Osteocyte (in vitro differentiated cells): ENCODE results near the gene AKAP6. TPM values are rescaled to one million over a fixed set of nuclear protein-coding genes. Genes with fewer than 3 reads are reported as not detected.

Experiments used
- DNase-seq: peaks from one replicate; pipeline ENCODE4 v3.0.0; 2021; ENCODE audit warnings: mixed read lengths; ENCODE audit not compliant: unreplicated experiment; ENCODE audit errors: extremely low spot score
- H3K27ac Mint-ChIP-seq: one replicate; pipeline ENCODE4 v1.8.0; 2021; ENCODE audit warnings: mild to moderate bottlenecking, mixed read lengths; ENCODE audit not compliant: unreplicated experiment
- H3K27me3 Mint-ChIP-seq: one replicate; pipeline ENCODE4 v1.8.0; 2021; ENCODE audit warnings: mixed read lengths; ENCODE audit not compliant: unreplicated experiment
- H3K36me3 Mint-ChIP-seq: one replicate; pipeline ENCODE4 v1.8.0; 2021; ENCODE audit warnings: mixed read lengths; ENCODE audit not compliant: unreplicated experiment
- H3K4me1 Mint-ChIP-seq: one replicate; pipeline ENCODE4 v1.8.0; 2021; ENCODE audit warnings: mixed read lengths; ENCODE audit not compliant: unreplicated experiment
- H3K4me3 Mint-ChIP-seq: one replicate; pipeline ENCODE4 v1.8.0; 2021; ENCODE audit warnings: mild to moderate bottlenecking, moderate library complexity, mixed read lengths; ENCODE audit not compliant: unreplicated experiment
- H3K9me3 Mint-ChIP-seq: one replicate; pipeline ENCODE4 v1.8.0; 2021; ENCODE audit warnings: mixed read lengths; ENCODE audit not compliant: unreplicated experiment
- total RNA-seq: library from RNA; stranded (reverse); gene quantifications from 2 replicates; pipeline ENCODE4 v1.2.1, GENCODE V29; 2021
- TF ChIP-seq, protein P1 (sequence below): fragments of 200-600 bp; sonication (generic); IDR thresholded peaks from 2 replicates; pipeline ENCODE4 v1.5.0; 2021; ENCODE audit warnings: antibody characterized with exemption, mild to moderate bottlenecking, moderate library complexity

AKAP6 gene
- total RNA-seq, 1 donor from 2014 or later = 4.1 TPM

DNA sequence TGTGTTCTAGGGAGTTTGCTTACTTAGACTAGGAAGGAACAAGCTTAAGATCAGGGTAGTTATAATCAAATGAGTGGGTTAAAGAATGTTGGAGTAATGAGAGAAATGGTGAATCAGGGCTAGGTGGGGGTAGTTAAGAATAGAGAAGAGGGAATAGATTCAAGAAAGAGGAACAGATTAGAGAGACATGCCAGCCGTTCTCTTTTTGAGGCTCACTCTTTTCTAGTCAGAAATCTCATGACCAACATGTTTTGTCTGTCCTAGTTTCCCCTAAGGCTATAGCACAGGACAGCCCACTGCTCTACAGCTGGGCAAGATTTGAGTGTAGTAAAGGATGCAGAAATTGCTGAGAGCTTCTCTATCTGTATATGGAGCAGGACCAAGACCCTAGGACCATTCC is 258.4 kb downstream of the AKAP6 start:
- Mint-ChIP-seq H3K36me3 (no peaks in the 10 kb centered on the region), H3K27me3 (no peaks in the 10 kb centered on the region), H3K4me1 (peaks cover 10% of the 10 kb centered on the region), H3K4me3 (no peak overlapping the region), H3K9me3 (peaks cover 8% of the 10 kb centered on the region), H3K27ac (no peak overlapping the region)
- no peak for DNase-seq
- TF ChIP-seq, protein P1, sequence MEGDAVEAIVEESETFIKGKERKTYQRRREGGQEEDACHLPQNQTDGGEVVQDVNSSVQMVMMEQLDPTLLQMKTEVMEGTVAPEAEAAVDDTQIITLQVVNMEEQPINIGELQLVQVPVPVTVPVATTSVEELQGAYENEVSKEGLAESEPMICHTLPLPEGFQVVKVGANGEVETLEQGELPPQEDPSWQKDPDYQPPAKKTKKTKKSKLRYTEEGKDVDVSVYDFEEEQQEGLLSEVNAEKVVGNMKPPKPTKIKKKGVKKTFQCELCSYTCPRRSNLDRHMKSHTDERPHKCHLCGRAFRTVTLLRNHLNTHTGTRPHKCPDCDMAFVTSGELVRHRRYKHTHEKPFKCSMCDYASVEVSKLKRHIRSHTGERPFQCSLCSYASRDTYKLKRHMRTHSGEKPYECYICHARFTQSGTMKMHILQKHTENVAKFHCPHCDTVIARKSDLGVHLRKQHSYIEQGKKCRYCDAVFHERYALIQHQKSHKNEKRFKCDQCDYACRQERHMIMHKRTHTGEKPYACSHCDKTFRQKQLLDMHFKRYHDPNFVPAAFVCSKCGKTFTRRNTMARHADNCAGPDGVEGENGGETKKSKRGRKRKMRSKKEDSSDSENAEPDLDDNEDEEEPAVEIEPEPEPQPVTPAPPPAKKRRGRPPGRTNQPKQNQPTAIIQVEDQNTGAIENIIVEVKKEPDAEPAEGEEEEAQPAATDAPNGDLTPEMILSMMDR = no peak

GRCh38 chr14:32588448-32589320 is 259.6 kb downstream of the AKAP6 start:
- TF ChIP-seq, protein P1 = peak; percentile 50
- DNase-seq = no peak
- Mint-ChIP-seq H3K27me3 (no peaks in the 10 kb centered on the region), H3K36me3 (no peaks in the 10 kb centered on the region), H3K4me3 (no peak overlapping the region), H3K27ac (no peak overlapping the region), H3K4me1 (peaks cover 18% of the 10 kb centered on the region), H3K9me3 (peaks cover 8% of the 10 kb centered on the region)

DNA sequence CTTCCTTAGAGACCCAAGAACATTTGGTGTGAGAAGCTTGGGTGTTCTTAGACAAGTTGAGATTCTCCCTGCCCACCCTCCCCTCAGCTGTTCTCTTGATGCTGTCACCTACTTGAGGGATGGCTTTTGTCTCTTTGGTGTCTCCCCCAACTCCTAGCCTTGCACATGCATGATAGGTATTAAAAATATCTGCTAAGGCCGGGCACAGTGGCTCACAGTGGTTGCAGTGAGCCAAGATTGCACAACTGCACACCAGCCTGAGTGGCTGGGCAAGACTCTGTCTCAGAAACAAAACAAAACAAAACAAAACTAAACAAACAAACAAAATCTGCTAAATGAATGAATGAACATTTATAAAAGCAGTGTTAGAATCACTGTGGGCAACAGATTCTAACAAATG is 261.1 kb downstream of the AKAP6 start:
- peaks cover 8% of the 10 kb centered on the region for H3K9me3 Mint-ChIP-seq
- H3K36me3 Mint-ChIP-seq = no peaks in the 10 kb centered on the region
- no peak overlapping the region for H3K27ac Mint-ChIP-seq
- no peaks in the 10 kb centered on the region for H3K27me3 Mint-ChIP-seq
- H3K4me3 Mint-ChIP-seq = no peak overlapping the region
- no peak for DNase-seq
- peaks cover 33% of the 10 kb centered on the region for H3K4me1 Mint-ChIP-seq
- TF ChIP-seq, protein P1 = no peak

DNA sequence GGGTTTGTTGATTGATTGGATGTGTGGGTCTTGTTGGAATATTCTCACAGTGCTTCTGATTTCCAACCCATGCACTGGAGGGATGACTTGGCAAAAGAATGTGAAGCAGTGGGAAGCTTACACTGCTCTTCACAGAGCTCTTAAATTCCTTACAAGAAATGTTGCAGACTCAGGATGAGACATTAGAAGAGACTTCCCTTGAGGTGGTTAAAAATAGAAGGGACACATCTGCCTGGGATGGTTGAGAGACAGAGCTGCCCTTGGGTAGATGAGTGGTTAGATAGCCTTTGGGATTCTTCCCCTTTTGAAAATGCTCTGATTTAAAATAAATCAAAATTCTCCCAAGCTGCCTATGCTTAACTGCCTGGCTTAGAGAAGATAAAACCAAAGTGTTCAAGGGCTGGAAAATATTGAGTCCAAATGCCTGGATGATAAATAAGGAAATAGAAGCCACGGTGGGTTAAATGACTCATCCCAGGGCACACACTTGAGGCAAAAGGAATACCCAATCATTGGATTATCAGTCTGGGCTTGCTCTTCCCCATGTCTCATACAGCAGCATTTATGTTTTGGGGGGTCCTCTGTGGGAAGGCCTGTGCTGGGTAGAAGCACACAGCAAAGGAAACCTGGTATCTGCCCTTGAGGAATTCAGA is 264.3 kb downstream of the AKAP6 start:
- H3K27me3 Mint-ChIP-seq = no peaks in the 10 kb centered on the region
- peak overlapping the region; percentile 80 for H3K27ac Mint-ChIP-seq
- TF ChIP-seq, protein P1 = no peak
- H3K36me3 Mint-ChIP-seq = no peaks in the 10 kb centered on the region
- no peaks in the 10 kb centered on the region for H3K9me3 Mint-ChIP-seq
- DNase-seq = no peak
- no peak overlapping the region for H3K4me3 Mint-ChIP-seq
- peaks cover 34% of the 10 kb centered on the region for H3K4me1 Mint-ChIP-seq

GRCh38 chr14:32594766-32595165 is 265.7 kb downstream of the AKAP6 start:
- Mint-ChIP-seq H3K4me1 (peaks cover 34% of the 10 kb centered on the region), H3K9me3 (no peaks in the 10 kb centered on the region), H3K27ac (peak overlapping the region; percentile 80), H3K27me3 (no peaks in the 10 kb centered on the region), H3K36me3 (no peaks in the 10 kb centered on the region), H3K4me3 (no peak overlapping the region)
- no peak for DNase-seq
- TF ChIP-seq, protein P1 = no peak
